Psoas muscle (tissue), 8 donors: ENCODE measurements around the gene ZNF554. TPM values are rescaled to one million over a fixed set of nuclear protein-coding genes. Genes with fewer than 3 reads are reported as not detected.

Source experiments
- ATAC-seq, 4 donors: fragments of 200-7000 bp; cut with Tn5 transposase; one replicate each; pipeline ENCODE4 v1.9.1; 2020; ENCODE audit warnings: moderate library complexity in 3 of 4, mild to moderate bottlenecking in 2 of 4
- DNase-seq, 2 donors: peaks; one replicate each; pipeline ENCODE4 v3.0.0-alpha.2; 2020
- H3K27ac ChIP-seq: fragments of 200-600 bp; one replicate; pipeline ENCODE4 v1.8.0; 2022
- H3K27me3 ChIP-seq, 3 donors: fragments of 200-600 bp in 1 of 3; one replicate each; pipeline versions ENCODE4 v1.6.1 to v1.8.0; 2013 to 2022; ENCODE audit warnings: low read length in 2 of 3, mild to moderate bottlenecking in 2 of 3, moderate library complexity in 1 of 3; ENCODE audit not compliant: insufficient read depth in 3 of 3
- H3K36me3 ChIP-seq, 2 donors: fragments of 200-600 bp in 1 of 2; one replicate each; pipeline versions ENCODE4 v1.6.1 to v1.8.0; 2013 to 2022; ENCODE audit warnings: low read depth in 1 of 2, mild to moderate bottlenecking in 1 of 2, moderate library complexity in 1 of 2; ENCODE audit not compliant: insufficient read depth in 1 of 2
- H3K4me1 ChIP-seq: fragments of 200-600 bp; one replicate; pipeline ENCODE4 v1.8.0; 2022
- H3K4me3 ChIP-seq: fragments of 200-600 bp; one replicate; pipeline ENCODE4 v1.8.0; 2022; ENCODE audit warnings: mild to moderate bottlenecking
- H3K9me3 ChIP-seq: fragments of 200-600 bp; one replicate; pipeline ENCODE4 v1.8.0; 2022
- WGBS, 3 donors: extraction: QIAGEN DNeasy Blood & Tissue Kit; methylation state at CpG; one replicate each; pipeline versions ENCODE4 v1.1.6 to v1.1.7; 2013; 5-methylcytosine and 5-hydroxymethylcytosine counted together
- intact Hi-C, 2 donors: fragments of 100-400 bp; cut with DNase I; formaldehyde crosslinking; loops; one replicate each; pipeline versions ENCODE4 v1.11.0 to v1.14.2; 2022
- polyA plus RNA-seq, 3 donors: library from polyadenylated mRNA; stranded (reverse); fragments of 200-250 nt; gene quantifications; one replicate each; pipeline ENCODE4 v1.2.3, GENCODE V29; 2013
- total RNA-seq, 4 donors: library from RNA; stranded (reverse); fragmentation: NEBNext Ultra II Directional in 2 of 4; extraction: Animal tissue kit (Norgen Biotek cat#: 25700) in 2 of 4; gene quantifications; one replicate each; pipeline versions ENCODE4 v1.2.1 to v1.2.4, GENCODE V29; 2021 to 2023
- TF ChIP-seq, protein P1 (sequence below): fragments of 200-600 bp; IDR thresholded peaks from one replicate; pipeline ENCODE4 v1.8.0; 2022; ENCODE audit warnings: antibody characterized with exemption
- donor health status: healthy with polysubstance abuse.
- donor health status: DM: no; HTN: no; CAD: no; lungs with moderate emphysema.
- donor health status: Bipolar disorder and iron deficiency.
- donor health status: healthy.
- donor health status: DM: yes; HTN: yes; CAD: no.
- donor health status: DM: no; HTN: no; CAD: no.
- donor health status: DM: no; HTN: no; CAD: no.
- donor health status: DM: yes; HTN: yes; CAD: no.

Gene ZNF554
- total and polyA plus RNA-seq, 7 donors, result 1.8 to 6.5 (median 4.0) TPM

DNA sequence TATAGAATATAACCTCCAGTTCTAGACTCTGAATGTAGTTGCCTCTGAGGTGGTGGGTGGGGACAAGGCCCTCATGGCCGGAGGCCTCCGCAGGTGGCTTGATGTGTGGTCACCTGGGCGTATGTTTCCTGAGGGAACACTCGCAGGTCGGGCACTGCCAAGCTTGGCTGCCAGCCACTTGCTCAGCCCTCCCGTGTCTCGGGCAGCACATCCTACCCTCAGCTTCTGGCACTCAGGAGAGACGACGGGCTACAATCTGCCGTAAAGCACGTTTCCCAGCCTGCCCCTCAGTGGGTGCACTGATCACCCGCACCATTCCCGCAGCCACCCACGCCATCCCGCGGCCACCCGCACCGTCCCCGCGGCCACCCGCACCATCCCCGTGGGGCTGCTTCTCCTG, 19.2 kb upstream of the ZNF554 start:
- Histone ChIP-seq H3K4me1 (peaks cover 4% of the 10 kb centered on the region), H3K27me3 (no peaks in the 10 kb centered on the region), H3K36me3 (peaks cover 3 to 46% of the 10 kb centered on the region in 2 donors), H3K4me3 (no peak overlapping the region), H3K9me3 (no peaks in the 10 kb centered on the region), H3K27ac (no peak overlapping the region)
- 88 to 93% (median 91%) methylated on average over 22 of the region's 22 CpGs for WGBS, 3 donors
- ATAC-seq, result no peak
- intact Hi-C loops, result no loop called here
- TF ChIP-seq, protein P1, sequence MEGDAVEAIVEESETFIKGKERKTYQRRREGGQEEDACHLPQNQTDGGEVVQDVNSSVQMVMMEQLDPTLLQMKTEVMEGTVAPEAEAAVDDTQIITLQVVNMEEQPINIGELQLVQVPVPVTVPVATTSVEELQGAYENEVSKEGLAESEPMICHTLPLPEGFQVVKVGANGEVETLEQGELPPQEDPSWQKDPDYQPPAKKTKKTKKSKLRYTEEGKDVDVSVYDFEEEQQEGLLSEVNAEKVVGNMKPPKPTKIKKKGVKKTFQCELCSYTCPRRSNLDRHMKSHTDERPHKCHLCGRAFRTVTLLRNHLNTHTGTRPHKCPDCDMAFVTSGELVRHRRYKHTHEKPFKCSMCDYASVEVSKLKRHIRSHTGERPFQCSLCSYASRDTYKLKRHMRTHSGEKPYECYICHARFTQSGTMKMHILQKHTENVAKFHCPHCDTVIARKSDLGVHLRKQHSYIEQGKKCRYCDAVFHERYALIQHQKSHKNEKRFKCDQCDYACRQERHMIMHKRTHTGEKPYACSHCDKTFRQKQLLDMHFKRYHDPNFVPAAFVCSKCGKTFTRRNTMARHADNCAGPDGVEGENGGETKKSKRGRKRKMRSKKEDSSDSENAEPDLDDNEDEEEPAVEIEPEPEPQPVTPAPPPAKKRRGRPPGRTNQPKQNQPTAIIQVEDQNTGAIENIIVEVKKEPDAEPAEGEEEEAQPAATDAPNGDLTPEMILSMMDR, result no peak
- no peak for DNase-seq

DNA sequence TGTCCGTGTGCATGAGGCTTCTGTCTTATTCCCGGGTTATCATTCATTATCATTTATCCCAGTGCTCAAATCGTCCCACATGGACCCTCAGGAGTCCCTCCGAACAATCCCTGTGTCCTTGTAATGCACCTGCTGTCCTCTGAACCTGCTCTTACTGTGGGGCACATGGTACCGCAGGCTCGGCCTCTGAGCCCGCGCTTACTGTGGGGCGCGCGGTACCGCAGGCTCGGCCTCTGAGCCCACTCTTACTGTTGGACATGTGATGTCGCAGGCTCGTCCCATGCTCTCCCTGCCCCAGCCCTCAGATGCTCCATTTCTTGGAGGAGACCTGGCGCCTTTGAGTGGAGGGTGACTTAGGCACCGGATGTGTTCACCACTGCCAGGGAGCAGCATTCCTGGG, 16.8 kb upstream of the ZNF554 start:
- intact Hi-C loops, result no loop called here
- H3K27me3 ChIP-seq, result no peaks in the 10 kb centered on the region
- TF ChIP-seq, protein P1, result no peak
- H3K9me3 ChIP-seq, result no peaks in the 10 kb centered on the region
- H3K4me1 ChIP-seq, result peaks cover 4% of the 10 kb centered on the region
- no peak for ATAC-seq
- no peak overlapping the region for H3K4me3 ChIP-seq
- 96 to 98% (median 97%) methylated on average over 17 of the region's 17 CpGs for WGBS, 3 donors
- peaks cover 0 to 48% of the 10 kb centered on the region in 2 donors for H3K36me3 ChIP-seq
- DNase-seq, result no peak
- H3K27ac ChIP-seq, result no peak overlapping the region

DNA sequence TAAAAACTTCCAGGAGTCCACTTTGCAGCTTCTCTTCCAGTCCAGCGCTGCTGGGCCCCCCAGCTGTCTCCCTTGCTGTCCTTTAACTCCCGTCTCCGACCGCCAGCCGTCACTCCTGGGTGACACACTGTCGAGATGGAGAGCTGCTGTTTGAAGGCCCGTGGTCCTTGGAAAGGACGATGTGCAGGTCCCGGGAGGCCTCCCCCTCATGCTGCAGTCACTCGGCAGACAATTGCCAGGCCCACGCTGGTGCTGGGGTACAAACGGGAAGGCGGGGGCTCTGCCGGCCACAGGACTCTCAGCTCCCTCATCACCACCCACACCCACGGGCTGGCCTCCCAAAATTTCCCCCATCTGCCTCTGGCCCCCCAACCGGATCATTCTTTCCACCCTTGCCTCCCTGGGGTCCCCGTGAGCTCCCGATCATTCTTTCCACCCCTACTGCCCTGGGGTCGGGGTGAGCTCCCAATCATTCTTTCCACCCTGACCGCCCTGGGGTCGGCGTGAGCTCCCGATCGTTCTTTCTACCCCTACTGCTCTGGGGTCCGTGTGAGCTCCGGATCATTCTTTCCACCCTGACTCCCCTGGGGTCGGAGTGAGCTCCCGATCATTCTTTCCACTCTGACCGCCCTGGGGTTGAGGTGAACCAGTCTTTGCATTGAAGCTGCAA, 16.0 kb upstream of the ZNF554 start:
- Histone ChIP-seq H3K4me3 (no peak overlapping the region), H3K36me3 (peaks cover 0 to 53% of the 10 kb centered on the region in 2 donors), H3K27ac (no peak overlapping the region), H3K4me1 (no peaks in the 10 kb centered on the region), H3K27me3 (no peaks in the 10 kb centered on the region), H3K9me3 (no peaks in the 10 kb centered on the region)
- TF ChIP-seq, protein P1, result no peak
- intact Hi-C loops, result no loop called here
- DNase-seq (no peak), ATAC-seq (no peak)
- 87 to 91% (median 91%) methylated on average over 29 of the region's 29 CpGs for WGBS, 3 donors

- intact Hi-C loops, result no loop called here
- H3K36me3 ChIP-seq, result peaks cover 0 to 58% of the 10 kb centered on the region in 2 donors
Observed at GRCh38 chr19:2804156-2805004, 15.3 kb upstream of the ZNF554 start.

More at GRCh38 chr19:2804156-2805004, 15.3 kb upstream of the ZNF554 start:
- no peak overlapping the region for H3K27ac ChIP-seq
- no peak for ATAC-seq
- no peaks in the 10 kb centered on the region for H3K9me3 ChIP-seq
- DNase-seq, result no peak
- 86 to 90% (median 86%) methylated on average over 26 to 27 of the region's 27 CpGs for WGBS, 3 donors
- no peaks in the 10 kb centered on the region for H3K4me1 ChIP-seq
- H3K27me3 ChIP-seq, result no peaks in the 10 kb centered on the region
- no peak overlapping the region for H3K4me3 ChIP-seq
- TF ChIP-seq, protein P1, result no peak
